Stimulated activated CD8-positive, alpha-beta memory T cell treated with anti-CD3 and anti-CD28 coated beads, Interleukin-4, amount 100 ng/mL, for 48 hours (primary cell): ENCODE data around the gene MGAT1.
"Not testable (repeated sequence)": the region's sequence is repeated elsewhere in the genome, so short reads cannot be mapped to it uniquely, and the experiment has no call there.

Experiments used
- DNase-seq: peaks from one replicate; pipeline ENCODE4 v3.0.0-alpha.2; 2020

MGAT1 gene

GRCh38 chr5:180784497-180785097, 18.0 kb downstream of the MGAT1 start:
- DNase-seq: peak; percentile 76

DNA sequence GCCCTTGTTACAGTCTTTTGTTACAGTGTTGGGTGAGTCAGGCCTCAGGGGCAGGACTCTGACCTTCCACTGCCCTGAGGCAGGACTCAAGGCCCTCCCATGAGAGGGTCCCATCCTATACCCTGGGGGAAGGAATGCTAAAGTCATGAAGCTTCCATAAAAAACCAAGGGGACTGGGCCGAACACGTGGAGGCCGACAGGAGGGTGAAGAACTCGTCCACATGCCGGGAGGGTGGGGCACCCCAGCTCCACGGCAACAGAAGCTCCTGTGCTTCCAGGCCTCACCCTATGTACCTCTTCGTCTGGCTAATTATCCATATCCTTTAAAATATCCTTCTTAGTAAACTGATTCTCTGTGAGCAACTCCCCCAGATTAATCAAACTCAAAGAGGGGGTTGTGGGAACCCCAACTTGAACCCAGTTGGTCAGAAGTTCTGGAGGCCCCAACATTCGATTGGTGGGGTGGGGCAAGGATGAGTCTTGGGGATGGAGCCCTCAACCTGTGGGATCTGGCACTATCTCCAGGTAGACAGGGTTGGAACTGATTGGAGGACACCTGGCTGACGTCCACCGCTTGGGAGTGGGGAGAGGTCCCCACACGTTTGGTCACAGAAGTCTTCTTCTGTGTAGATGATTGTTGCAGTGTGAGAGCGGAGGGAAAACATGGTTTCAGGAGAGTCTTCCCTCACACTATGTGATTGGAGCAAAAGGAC, 19.1 kb downstream of the MGAT1 start:
- no peak for DNase-seq

- DNase-seq: no peak
These were observed 19.9 kb downstream of the MGAT1 start for GRCh38 chr5:180782748-180783147.

GRCh38 chr5:180781900-180782326, 20.7 kb downstream of the MGAT1 start:
- DNase-seq: not testable (repeated sequence)

DNA sequence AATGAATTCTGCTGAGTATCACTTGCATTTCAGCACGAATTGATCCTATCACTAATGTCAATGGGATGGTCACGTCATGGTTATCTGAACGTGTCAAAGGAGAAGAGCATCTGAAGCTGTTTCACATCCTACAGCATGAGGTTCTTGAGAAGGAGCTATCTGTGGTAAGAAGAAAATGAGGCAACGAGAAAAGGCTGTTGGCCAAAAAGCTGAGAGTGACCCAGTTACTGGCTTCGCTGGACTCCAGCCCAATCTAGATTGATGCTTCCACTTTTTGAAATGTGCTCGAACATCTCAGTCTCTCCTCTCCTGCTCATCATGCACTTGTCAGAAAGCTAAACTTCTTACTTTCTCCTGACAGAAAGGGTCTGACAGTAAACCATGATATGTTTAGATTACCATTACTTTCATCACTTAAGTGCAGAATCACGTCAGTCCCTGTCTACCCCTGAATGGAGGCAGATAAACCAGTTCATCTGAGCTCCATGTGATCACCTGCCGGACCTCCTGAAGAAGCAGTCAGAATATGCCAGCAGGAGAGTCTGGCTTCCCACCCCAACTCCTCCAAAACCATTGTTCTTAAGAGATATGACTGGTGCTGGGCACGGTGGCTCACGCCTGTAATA, 22.5 kb downstream of the MGAT1 start:
- DNase-seq: no peak

DNA sequence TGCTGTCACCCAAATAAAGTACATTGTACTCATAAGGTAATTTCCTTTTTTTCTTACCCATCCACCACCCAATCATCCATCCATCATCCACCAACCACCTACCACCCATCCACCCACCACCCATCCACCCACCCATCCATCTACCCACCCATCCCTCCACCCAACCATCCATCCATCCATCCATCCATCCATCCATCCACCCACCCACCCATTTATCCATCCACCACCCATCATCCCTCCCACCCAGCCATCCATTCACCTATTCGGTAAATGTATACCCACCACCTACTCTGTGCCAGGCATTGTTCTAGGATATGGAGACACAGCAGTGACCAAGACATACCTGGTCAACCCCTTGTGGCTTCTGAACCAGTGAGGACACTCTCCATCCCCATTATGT, 25.1 kb downstream of the MGAT1 start:
- no peak for DNase-seq

- DNase-seq: no peak
These were observed 26.2 kb downstream of the MGAT1 start for GRCh38 chr5:180776376-180776775.

GRCh38 chr5:180775624-180776023, 27.0 kb downstream of the MGAT1 start:
- DNase-seq: no peak

DNA sequence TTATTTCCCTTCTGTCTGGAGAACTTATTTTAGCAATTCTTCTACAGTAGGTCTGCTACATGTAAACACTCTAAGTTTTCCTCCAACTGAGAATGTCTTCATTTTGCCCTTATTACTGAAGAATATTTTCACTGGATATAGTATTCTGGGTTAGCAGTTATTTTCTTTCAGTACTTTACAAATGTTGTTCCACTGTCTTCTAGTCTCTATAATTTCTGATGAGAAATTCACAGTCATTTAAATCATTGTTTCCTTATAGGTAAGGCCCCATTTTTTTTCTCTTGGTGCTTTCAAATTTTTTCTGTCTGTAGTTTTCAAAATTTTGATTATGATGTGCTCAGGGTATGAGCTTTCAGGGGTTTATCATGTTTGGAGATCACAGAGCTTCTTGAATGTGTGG, 30.8 kb downstream of the MGAT1 start:
- DNase-seq: no peak

DNA sequence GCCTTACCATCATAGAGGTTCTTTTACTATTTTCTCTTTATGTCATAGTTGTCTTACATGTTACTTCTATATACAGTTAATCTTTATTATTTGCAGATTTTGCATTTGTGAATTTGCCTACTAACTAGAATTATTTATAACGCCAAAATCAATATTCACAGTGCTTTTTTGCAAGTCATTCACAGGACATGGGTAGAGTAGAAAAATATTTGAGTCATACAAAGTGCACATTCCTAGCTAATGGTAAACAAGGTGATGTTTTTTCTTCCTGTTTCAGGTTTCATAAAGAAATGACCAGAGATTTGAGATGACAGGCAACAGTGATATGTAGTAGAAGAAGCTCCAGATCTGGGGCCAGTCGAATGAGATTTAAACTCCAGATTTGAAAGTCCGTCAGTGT, 32.8 kb downstream of the MGAT1 start:
- DNase-seq: no peak

DNA sequence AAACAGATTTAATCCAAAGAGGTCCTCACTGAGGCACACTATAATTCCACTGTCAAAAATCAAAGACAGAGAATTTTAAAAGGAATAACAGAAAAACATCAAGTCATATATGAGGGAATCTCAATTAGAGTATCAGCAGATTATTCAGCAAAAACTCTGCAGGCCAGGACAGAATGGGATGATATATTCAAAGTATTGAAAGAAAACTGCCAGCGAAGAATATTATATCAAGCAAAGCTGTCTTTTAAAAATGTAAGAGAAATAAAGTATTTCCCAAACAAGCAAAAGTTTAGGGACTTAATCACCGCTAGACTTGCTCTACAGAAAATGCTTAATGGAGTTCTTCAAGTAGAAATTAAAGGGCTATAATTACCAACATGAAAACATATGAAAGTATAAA, 47.0 kb downstream of the MGAT1 start:
- DNase-seq: no peak

DNA sequence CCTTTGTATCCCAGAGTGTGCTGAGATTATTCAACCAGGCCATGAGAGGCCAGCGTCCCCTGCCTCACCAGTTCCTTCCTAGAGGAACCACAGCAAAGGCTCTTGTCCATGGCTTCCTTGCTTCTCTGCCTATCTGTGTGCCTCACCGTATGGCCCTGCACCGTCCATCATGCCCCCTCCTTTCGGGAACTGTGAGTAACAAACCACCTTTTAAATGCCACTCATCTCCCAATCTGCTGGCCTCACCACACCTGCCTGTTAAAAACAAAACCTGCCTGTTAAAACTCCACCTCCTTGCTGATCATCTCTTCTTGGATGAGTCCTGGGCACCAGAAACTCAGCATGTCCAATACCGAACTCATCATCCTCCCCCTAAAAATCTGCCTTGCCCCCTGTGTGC, 58.4 kb downstream of the MGAT1 start:
- DNase-seq: no peak

- DNase-seq: no peak
These were observed 59.9 kb downstream of the MGAT1 start for GRCh38 chr5:180742727-180743126.

- not testable (repeated sequence) for DNase-seq
These were observed 61.7 kb downstream of the MGAT1 start for GRCh38 chr5:180740953-180741352.

DNA sequence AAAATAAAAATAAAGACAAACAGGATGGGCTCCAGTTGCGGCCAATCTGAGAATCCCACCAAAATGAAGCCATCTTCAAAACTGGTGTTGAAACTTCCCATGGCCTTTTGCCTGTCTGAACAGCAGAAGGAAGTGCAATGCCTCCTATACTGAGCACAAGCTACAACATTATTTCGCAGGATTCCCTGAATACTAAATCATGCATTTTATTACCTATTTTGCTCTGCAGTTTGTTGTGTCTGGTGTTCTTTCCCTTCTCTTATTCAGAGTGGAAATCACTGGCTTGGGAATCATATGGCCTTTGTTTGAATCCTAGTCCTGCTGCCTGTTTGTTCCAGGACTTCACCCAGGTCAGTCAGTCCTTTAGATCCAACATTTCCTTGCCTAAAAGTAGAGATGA, 62.6 kb downstream of the MGAT1 start, which contains the start of gene OR2Y1:
OR2Y1 (minus strand) TSS at position 101 of the 400 bp plus-strand sequence; CDS start at position 101, 0 bp downstream.
- no peak for DNase-seq

DNA sequence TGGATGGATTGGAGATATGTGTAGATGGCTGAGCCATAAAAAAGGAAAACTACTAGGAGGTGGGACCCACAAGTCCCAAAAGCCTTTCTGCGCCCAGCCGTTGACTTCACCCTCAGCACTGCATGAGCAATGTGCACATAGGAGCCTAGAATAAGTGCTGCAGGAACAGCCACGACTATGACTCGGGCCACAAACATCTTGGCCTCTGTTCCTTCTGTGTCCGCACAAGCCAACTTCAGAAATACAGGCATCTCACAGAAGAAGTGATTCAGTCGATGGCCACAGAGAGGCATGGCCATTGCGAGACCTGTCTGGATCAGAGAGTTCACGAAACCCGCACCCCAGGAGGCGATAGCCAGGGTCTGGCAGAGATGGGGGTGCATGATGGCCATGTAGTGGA, 63.3 kb downstream of the MGAT1 start:
- DNase-seq: no peak

- no peak for DNase-seq
These were observed 66.1 kb downstream of the MGAT1 start for GRCh38 chr5:180736536-180736935.
